ENCODE measurements around the gene DLGAP1. TPM values are rescaled to one million over a fixed set of nuclear protein-coding genes. Genes with fewer than 3 reads are reported as not detected.

Gene DLGAP1
- total and polyA plus RNA-seq, 4 donors: 0.54 to 11.8 (median 3.1) TPM

DNA sequence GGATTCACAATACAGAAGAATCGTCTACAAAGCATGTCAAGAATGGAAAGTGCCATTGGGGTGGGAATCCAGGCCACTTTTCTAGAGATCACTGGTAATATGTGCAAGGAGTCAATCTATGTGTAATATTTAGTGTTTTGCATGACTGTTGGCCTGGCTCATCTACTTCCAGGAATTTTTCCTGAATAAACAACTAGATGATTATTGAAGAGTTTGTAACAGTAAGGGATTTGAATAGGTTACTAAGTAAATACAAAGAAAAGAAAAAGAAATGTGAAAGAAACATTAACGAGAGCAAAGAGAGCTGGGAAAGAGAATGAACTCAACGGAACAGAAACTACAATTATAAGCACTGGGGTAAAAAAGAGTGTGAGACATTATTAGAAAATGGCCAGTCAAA, 599.1 kb downstream of the DLGAP1 start:
- H3K9ac ChIP-seq (ENCODE audit: insufficient read depth in 1 of 2, low read length in 2 of 2): no peak overlapping the region
- ATAC-seq (ENCODE audit: insufficient read depth, low FRiP score): no peak
- TF ChIP-seq, protein P1, sequence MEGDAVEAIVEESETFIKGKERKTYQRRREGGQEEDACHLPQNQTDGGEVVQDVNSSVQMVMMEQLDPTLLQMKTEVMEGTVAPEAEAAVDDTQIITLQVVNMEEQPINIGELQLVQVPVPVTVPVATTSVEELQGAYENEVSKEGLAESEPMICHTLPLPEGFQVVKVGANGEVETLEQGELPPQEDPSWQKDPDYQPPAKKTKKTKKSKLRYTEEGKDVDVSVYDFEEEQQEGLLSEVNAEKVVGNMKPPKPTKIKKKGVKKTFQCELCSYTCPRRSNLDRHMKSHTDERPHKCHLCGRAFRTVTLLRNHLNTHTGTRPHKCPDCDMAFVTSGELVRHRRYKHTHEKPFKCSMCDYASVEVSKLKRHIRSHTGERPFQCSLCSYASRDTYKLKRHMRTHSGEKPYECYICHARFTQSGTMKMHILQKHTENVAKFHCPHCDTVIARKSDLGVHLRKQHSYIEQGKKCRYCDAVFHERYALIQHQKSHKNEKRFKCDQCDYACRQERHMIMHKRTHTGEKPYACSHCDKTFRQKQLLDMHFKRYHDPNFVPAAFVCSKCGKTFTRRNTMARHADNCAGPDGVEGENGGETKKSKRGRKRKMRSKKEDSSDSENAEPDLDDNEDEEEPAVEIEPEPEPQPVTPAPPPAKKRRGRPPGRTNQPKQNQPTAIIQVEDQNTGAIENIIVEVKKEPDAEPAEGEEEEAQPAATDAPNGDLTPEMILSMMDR (IDR thresholded peaks at IDR 0.05; ENCODE audit: control extremely low read depth, extremely low read depth): no peak

DNA sequence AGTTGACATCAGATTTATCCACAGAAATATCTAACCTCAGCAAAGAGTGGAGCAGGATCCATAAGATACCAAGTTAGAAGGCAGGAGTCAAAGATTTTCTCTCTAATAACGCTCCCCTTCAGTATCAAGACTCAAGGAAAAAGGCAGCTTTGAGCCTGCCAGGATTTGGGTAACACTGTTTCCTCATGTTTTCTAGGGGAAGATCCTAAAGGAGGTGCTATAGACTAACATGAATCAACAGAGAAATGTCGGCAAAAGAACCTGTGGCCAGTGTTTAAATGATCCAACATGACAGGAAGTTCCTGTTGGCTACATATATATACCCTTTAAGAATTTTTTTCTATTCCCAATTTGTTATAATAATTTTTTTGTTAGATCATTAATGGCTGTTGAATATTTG, 602.8 kb downstream of the DLGAP1 start:
- WGBS, 2 donors: 74 to 89% methylated on average over 2 of the region's 2 CpGs
- H3K9me3 ChIP-seq (ENCODE audit: control insufficient read depth in 4 of 4, insufficient read depth in 3 of 4, low read length in 3 of 4): no peaks in the 10 kb centered on the region
- no peaks in the 10 kb centered on the region for H3K4me1 ChIP-seq (ENCODE audit: control insufficient read depth in 5 of 5, insufficient read depth in 5 of 5, low read length in 5 of 5)
- H3K36me3 ChIP-seq (ENCODE audit: control insufficient read depth in 4 of 4, insufficient read depth in 4 of 4, low read length in 4 of 4): no peaks in the 10 kb centered on the region
- H3K27ac ChIP-seq (ENCODE audit: low read depth in 1 of 2, low read length in 1 of 2): no peak overlapping the region
- no peak overlapping the region for H3K9ac ChIP-seq (ENCODE audit: insufficient read depth in 1 of 2, low read length in 2 of 2)
- no peak for ATAC-seq (ENCODE audit: insufficient read depth, low FRiP score)
- no peaks in the 10 kb centered on the region for H3K27me3 ChIP-seq (ENCODE audit: control insufficient read depth in 3 of 3, insufficient read depth in 3 of 3, low read length in 2 of 3)
- DNase-seq: no peak
- TF ChIP-seq, protein P1 (IDR thresholded peaks at IDR 0.05; ENCODE audit: control extremely low read depth, extremely low read depth): no peak
- no peak overlapping the region for H3K4me3 ChIP-seq

More for the DNA sequence above, 599.1 kb downstream of the DLGAP1 start:
- H3K4me1 ChIP-seq (ENCODE audit: control insufficient read depth in 5 of 5, insufficient read depth in 5 of 5, low read length in 5 of 5): no peaks in the 10 kb centered on the region
- no peak overlapping the region for H3K27ac ChIP-seq (ENCODE audit: low read depth in 1 of 2, low read length in 1 of 2)
- no peaks in the 10 kb centered on the region for H3K27me3 ChIP-seq (ENCODE audit: control insufficient read depth in 3 of 3, insufficient read depth in 3 of 3, low read length in 2 of 3)
- WGBS, 2 donors: 77 to 90% methylated on average over 3 of the region's 3 CpGs
- no peak overlapping the region for H3K4me3 ChIP-seq
- DNase-seq: no peak
- H3K9me3 ChIP-seq (ENCODE audit: control insufficient read depth in 4 of 4, insufficient read depth in 3 of 4, low read length in 3 of 4): no peaks in the 10 kb centered on the region
- no peaks in the 10 kb centered on the region for H3K36me3 ChIP-seq (ENCODE audit: control insufficient read depth in 4 of 4, insufficient read depth in 4 of 4, low read length in 4 of 4)

DNA sequence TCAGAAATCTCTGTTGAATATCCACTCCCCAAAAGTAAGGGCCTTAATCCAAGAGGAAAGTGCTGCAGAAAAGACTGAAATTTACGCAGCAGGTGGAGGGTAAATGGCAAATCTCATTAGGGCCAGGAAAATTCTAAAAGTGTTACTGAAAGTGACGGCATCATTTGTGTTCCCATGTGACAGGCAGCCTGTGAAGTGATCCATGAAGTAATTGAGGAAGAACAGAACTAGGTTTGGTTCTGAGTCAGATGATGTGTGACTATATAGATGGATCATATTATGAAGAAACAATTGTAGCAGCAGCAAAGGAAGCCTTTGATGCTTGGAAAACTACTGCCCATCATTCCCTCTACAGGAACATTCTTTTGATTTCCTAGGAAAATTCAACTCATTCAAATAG, 603.9 kb downstream of the DLGAP1 start:
- no peak overlapping the region for H3K27ac ChIP-seq (ENCODE audit: low read depth in 1 of 2, low read length in 1 of 2)
- TF ChIP-seq, protein P1 (IDR thresholded peaks at IDR 0.05; ENCODE audit: control extremely low read depth, extremely low read depth): no peak

DNA sequence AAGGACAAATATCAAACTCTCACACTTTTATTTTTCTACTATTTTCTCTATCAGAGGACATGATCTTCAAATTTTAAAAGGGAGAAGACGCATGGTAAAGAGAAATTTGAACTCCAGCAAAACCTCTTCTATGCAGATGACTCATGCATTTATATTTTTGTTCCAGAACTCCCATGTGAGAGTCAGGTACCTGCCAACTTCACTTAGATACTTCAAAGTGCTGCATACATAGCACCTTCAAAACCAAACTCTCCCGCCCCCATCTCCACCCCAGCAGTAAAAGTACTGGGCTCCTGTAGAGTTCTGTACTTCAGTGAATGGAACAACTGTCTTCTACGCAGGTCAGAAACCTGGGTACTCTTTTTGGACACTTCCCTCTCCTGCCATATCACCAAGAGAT, 606.8 kb downstream of the DLGAP1 start:
- Histone ChIP-seq H3K4me3 (no peak overlapping the region), H3K27me3 (ENCODE audit: control insufficient read depth in 3 of 3, insufficient read depth in 3 of 3, low read length in 2 of 3) (no peaks in the 10 kb centered on the region), H3K9ac (ENCODE audit: insufficient read depth in 1 of 2, low read length in 2 of 2) (no peak overlapping the region), H3K4me1 (ENCODE audit: control insufficient read depth in 5 of 5, insufficient read depth in 5 of 5, low read length in 5 of 5) (no peaks in the 10 kb centered on the region), H3K9me3 (ENCODE audit: control insufficient read depth in 4 of 4, insufficient read depth in 3 of 4, low read length in 3 of 4) (no peaks in the 10 kb centered on the region), H3K36me3 (ENCODE audit: control insufficient read depth in 4 of 4, insufficient read depth in 4 of 4, low read length in 4 of 4) (no peaks in the 10 kb centered on the region), H3K27ac (ENCODE audit: low read depth in 1 of 2, low read length in 1 of 2) (no peak overlapping the region)
- TF ChIP-seq, protein P1 (IDR thresholded peaks at IDR 0.05; ENCODE audit: control extremely low read depth, extremely low read depth): no peak
- peak; percentile 53 for ATAC-seq (ENCODE audit: insufficient read depth, low FRiP score)
- DNase-seq: no peak
- 80 to 89% methylated on average over 3 of the region's 3 CpGs for WGBS, 2 donors

More for the DNA sequence above, 603.9 kb downstream of the DLGAP1 start:
- DNase-seq: no peak
- WGBS, 2 donors: 89 to 94% methylated on average over 2 of the region's 2 CpGs
- Histone ChIP-seq H3K36me3 (ENCODE audit: control insufficient read depth in 4 of 4, insufficient read depth in 4 of 4, low read length in 4 of 4) (no peaks in the 10 kb centered on the region), H3K4me3 (no peak overlapping the region), H3K27me3 (ENCODE audit: control insufficient read depth in 3 of 3, insufficient read depth in 3 of 3, low read length in 2 of 3) (no peaks in the 10 kb centered on the region), H3K4me1 (ENCODE audit: control insufficient read depth in 5 of 5, insufficient read depth in 5 of 5, low read length in 5 of 5) (no peaks in the 10 kb centered on the region), H3K9ac (ENCODE audit: insufficient read depth in 1 of 2, low read length in 2 of 2) (no peak overlapping the region), H3K9me3 (ENCODE audit: control insufficient read depth in 4 of 4, insufficient read depth in 3 of 4, low read length in 3 of 4) (no peaks in the 10 kb centered on the region)
- ATAC-seq (ENCODE audit: insufficient read depth, low FRiP score): no peak

Data from lung (tissue), 12 donors.